HepG2 (cell line): ENCODE measurements around the gene DPY30. TPM values are rescaled to one million over a fixed set of nuclear protein-coding genes. Genes with fewer than 3 reads are reported as not detected.

Experiments used
- ATAC-seq: fragments of 200-7000 bp; cut with Tn5 transposase; 3 replicates; pipeline ENCODE4 v1.9.1; 2020; ENCODE audit warnings: mild to moderate bottlenecking, moderate library complexity
- BruUV-seq: library from RNA; stranded (reverse); fragments of 400-500 nt; replicated peaks from 2 replicates; lab custom pipeline; 2021; lab: Mats Ljungman, UMichigan
- CTCF ChIA-PET: fragments of 300-600 bp; formaldehyde crosslinking; extraction: SDS; loops from one replicate; lab custom pipeline; 2021; ENCODE audit warnings: low total read pairs, inconsistent platforms, low intra/inter-chr PET ratio; lab: Yijun Ruan, JAX
- POLR2A ChIA-PET: fragments of 350-600 bp; sonication (Branson Sonifier 250); formaldehyde crosslinking; loops from one replicate; lab custom pipeline; 2020; ENCODE audit warnings: antibody characterized with exemption, inconsistent platforms; lab: Yijun Ruan, JAX
- DNase-seq: peaks from one replicate; pipeline ENCODE4 v3.0.0-alpha.2; 2015; ENCODE audit warnings: low spot score
- FAIRE-seq: peaks from 3 replicates; lab custom pipeline; 2011; peaks lifted over from hg19 to GRCh38; lab: Jason Lieb, UNC
- H2AFZ ChIP-seq: one replicate; pipeline ENCODE4 v1.6.1; 2011; ENCODE audit warnings: low read length, inconsistent platforms
- H3K27ac ChIP-seq: fragments of 300-600 bp; 3 replicates; pipeline ENCODE4 v1.8.0; 2011; ENCODE audit warnings: mixed run types, mild to moderate bottlenecking, mixed read lengths, low read length, inconsistent platforms; ENCODE audit not compliant: insufficient read depth; ENCODE audit errors: extremely low read length
- H3K27me3 ChIP-seq, 2 experiments: fragments of 200-600 bp in 1 of 2; 2 replicates in 1 of 2; 3 replicates in 1 of 2; pipeline versions ENCODE4 v1.6.0 to v1.8.0; 2011; ENCODE audit warnings: low read length in 2 of 2, mild to moderate bottlenecking in 2 of 2, moderate library complexity in 2 of 2, inconsistent platforms in 1 of 2; ENCODE audit not compliant: insufficient read depth in 2 of 2, control insufficient read depth in 1 of 2
- H3K36me3 ChIP-seq, 2 experiments: fragments of 200-600 bp in 1 of 2; replicated peaks in 1 of 2; 2 replicates in 1 of 2; 3 replicates in 1 of 2; pipeline versions ENCODE4 v1.5.1 to v1.8.0; 2011; ENCODE audit warnings: low read length in 2 of 2, inconsistent platforms in 1 of 2; ENCODE audit not compliant: insufficient read depth in 2 of 2, control insufficient read depth in 1 of 2
- H3K4me1 ChIP-seq: 2 replicates; pipeline ENCODE4 v1.5.1; 2012; ENCODE audit warnings: low read length, inconsistent platforms; ENCODE audit not compliant: insufficient read depth
- H3K4me2 ChIP-seq: 2 replicates; pipeline ENCODE4 v1.6.0; 2011; ENCODE audit warnings: low read depth, low read length, inconsistent platforms
- H3K4me3 ChIP-seq, 3 experiments: fragments of 200-600 bp in 1 of 3; sonication (generic), shearing (Covaris generic) in 1 of 3; replicated peaks in 1 of 3; 2 replicates each; pipeline ENCODE4 v1.5.1; 2011 to 2016; ENCODE audit warnings: low read length in 3 of 3, inconsistent platforms in 2 of 3, low read depth in 2 of 3, mild to moderate bottlenecking in 2 of 3, control low read depth in 1 of 3, mixed read lengths in 1 of 3; ENCODE audit not compliant: insufficient read depth in 1 of 3
- H3K79me2 ChIP-seq: one replicate; pipeline ENCODE4 v1.6.1; 2011; ENCODE audit warnings: low read length, inconsistent platforms; ENCODE audit not compliant: insufficient read depth
- H3K9ac ChIP-seq: 2 replicates; pipeline ENCODE4 v1.6.0; 2011; ENCODE audit warnings: mild to moderate bottlenecking, low read depth, low read length, inconsistent platforms; ENCODE audit not compliant: insufficient read depth
- H3K9me3 ChIP-seq: 2 replicates; pipeline ENCODE4 v1.5.1; 2012; ENCODE audit warnings: mild to moderate bottlenecking, low read length
- H4K20me1 ChIP-seq: 2 replicates; pipeline ENCODE4 v1.6.0; 2011; ENCODE audit warnings: inconsistent platforms, mild to moderate bottlenecking, low read length, moderate library complexity; ENCODE audit not compliant: insufficient read depth
- CBX2 ChIP-seq, 2 experiments: fragments of 200-600 bp in 1 of 2; sonication (generic); formaldehyde crosslinking in 1 of 2; IDR thresholded peaks; 2 replicates each; pipeline versions ENCODE4 v1.7.0 to v1.8.1; 2018 to 2022; ENCODE audit warnings: low read depth in 2 of 2, low read length in 1 of 2, mild to moderate bottlenecking in 1 of 2, missing genetic modification reagents in 1 of 2
- CREB1 ChIP-seq, 2 experiments: fragments of 450-650 bp in 1 of 2; IDR thresholded peaks; 2 replicates each; pipeline ENCODE4 v1.6.1; 2016 to 2017; ENCODE audit warnings: control low read depth in 1 of 2, mild to moderate bottlenecking in 1 of 2, missing compliant biosample characterization in 1 of 2, missing genetic modification characterization in 1 of 2
- CTCF ChIP-seq: sonication (generic); formaldehyde crosslinking; IDR thresholded peaks from 2 replicates; pipeline ENCODE4 v1.5.0; 2020; ENCODE audit warnings: mild to moderate bottlenecking, missing genetic modification reagents, moderate library complexity
- HMGXB3 ChIP-seq: sonication (generic); formaldehyde crosslinking; IDR thresholded peaks from 2 replicates; pipeline ENCODE4 v1.4.0; 2020; ENCODE audit warnings: missing genetic modification reagents, borderline replicate concordance
- HMGXB4 ChIP-seq, 2 experiments: sonication (generic) in 1 of 2; formaldehyde crosslinking in 1 of 2; IDR thresholded peaks; 2 replicates each; pipeline versions ENCODE4 v1.4.0 to v1.6.1; 2018 to 2020; ENCODE audit warnings: missing genetic modification reagents in 2 of 2, borderline replicate concordance in 1 of 2, low read depth in 1 of 2, mild to moderate bottlenecking in 1 of 2, missing biosample characterization in 1 of 2
- KLF6 ChIP-seq: IDR thresholded peaks from 2 replicates; pipeline ENCODE4 v1.8.0; 2016; ENCODE audit warnings: missing biosample characterization, missing genetic modification reagents
- MED1 ChIP-seq: sonication (generic); formaldehyde crosslinking; IDR thresholded peaks from 2 replicates; pipeline ENCODE4 v1.4.0; 2020; ENCODE audit warnings: missing genetic modification reagents
- MEIS1 ChIP-seq: sonication (generic); formaldehyde crosslinking; IDR thresholded peaks from 2 replicates; pipeline ENCODE4 v1.9.0; 2021; ENCODE audit warnings: mild to moderate bottlenecking, missing genetic modification reagents, moderate library complexity, borderline replicate concordance
- NR2F6 ChIP-seq, 2 experiments: IDR thresholded peaks; 2 replicates each; pipeline ENCODE4 v1.6.1; 2016; ENCODE audit warnings: antibody characterized with exemption in 1 of 2, mild to moderate bottlenecking in 1 of 2
- SALL1 ChIP-seq: sonication (generic); formaldehyde crosslinking; IDR thresholded peaks from 2 replicates; pipeline ENCODE4 v1.8.0; 2022; ENCODE audit warnings: mild to moderate bottlenecking, missing genetic modification reagents
- SP1 ChIP-seq, 2 experiments: fragments of 450-650 bp in 1 of 2; sonication (generic) in 1 of 2; formaldehyde crosslinking in 1 of 2; IDR thresholded peaks; 2 replicates each; pipeline versions ENCODE4 v1.4.0 to v1.6.1; 2016 to 2020; ENCODE audit warnings: missing genetic modification reagents in 1 of 2
- ZNF460 ChIP-seq: sonication (generic); formaldehyde crosslinking; IDR thresholded peaks from 2 replicates; pipeline ENCODE4 v1.5.1; 2020; ENCODE audit warnings: missing genetic modification reagents, mild to moderate bottlenecking, borderline replicate concordance
- ZNF629 ChIP-seq: sonication (generic); formaldehyde crosslinking; conservative IDR thresholded peaks from 2 replicates; pipeline ENCODE4 v1.5.0; 2020; ENCODE audit warnings: missing genetic modification reagents
- ZNF713 ChIP-seq: sonication (generic); formaldehyde crosslinking; IDR thresholded peaks from 2 replicates; pipeline ENCODE4 v1.4.0; 2020; ENCODE audit warnings: mild to moderate bottlenecking, missing genetic modification reagents
- ZSCAN9 ChIP-seq: IDR thresholded peaks from 2 replicates; pipeline ENCODE4 v1.6.1; 2016; ENCODE audit warnings: borderline replicate concordance
- WGBS: methylation state at CpG from one replicate; pipeline ENCODE4 v1.1.6; 2017; ENCODE audit warnings: low lambda C conversion rate; 5-methylcytosine and 5-hydroxymethylcytosine counted together
- in situ Hi-C: cut with HindIII; loops from 2 replicates; pipeline ENCODE4 v1.10.0; 2017; ENCODE audit warnings: low pct_unique_long_range_greater_than_20kb; ENCODE audit not compliant: extremely low pct_ligation_motif_present
- intact Hi-C: fragments of 100-400 bp; cut with micrococcal nuclease; formaldehyde crosslinking; loops from one replicate; pipeline ENCODE4 v1.10.0; 2022; ENCODE audit not compliant: unreplicated experiment
- polyA plus RNA-seq, 8 experiments: library from polyadenylated mRNA; depleted of rRNA in 3 of 8; stranded (reverse) in 7 of 8; unstranded in 1 of 8; fragments of >200 nt; fragmentation: Illumina TruSeq in 4 of 8; extraction: Trizol in 4 of 8; gene quantifications; 2 replicates each; pipeline versions ENCODE4 v1.2.1 to v1.2.3, GENCODE V29; 2011 to 2016; ENCODE audit warnings: low read depth in 4 of 8, missing spikeins in 1 of 8, mixed read lengths in 1 of 8; ENCODE audit not compliant: insufficient read depth in 1 of 8
- total RNA-seq, 5 experiments: library from RNA; depleted of rRNA; stranded (reverse); fragments of >200 nt; fragmentation: Illumina TruSeq; extraction: Trizol; gene quantifications; 2 replicates each; pipeline ENCODE4 v1.2.3, GENCODE V29; 2016; ENCODE audit warnings: low read depth in 1 of 5

Gene DPY30
- total and polyA plus RNA-seq, 2 of the 13 experiments (the other 11 are each of a cell fraction or from before 2014, with no cell fraction given), result 98.1 to 118 TPM

GRCh38 chr2:32061430-32061829 is 21.8 kb upstream of the DPY30 start:
- CTCF ChIA-PET, result no interaction called here
- intact Hi-C loops, result loop anchor here (5.0 to 10.0 kb wide), 2 partner anchors 137 to 266 kb away; no protein-coding TSS in a partner anchor
- TF ChIP-seq ZNF460 (CRISPR knock-in tag) (peak; percentile 69; the same call in 1 of the 2 replicates), ZNF629 (CRISPR knock-in tag) (no peak), NR2F6 (IDR thresholded peaks at IDR 0.05) (no peak), NR2F6 (CRISPR knock-in tag; IDR thresholded peaks at IDR 0.05) (peak; percentile 26; the same call in 1 of the 2 replicates), CBX2 (IDR thresholded peaks at IDR 0.05; ENCODE audit: low read depth, low read length) (no peak), CBX2 (CRISPR knock-in tag; IDR thresholded peaks at IDR 0.05; ENCODE audit: low read depth) (no peak), MED1 (no peak), ZNF713 (no peak), SP1 (IDR thresholded peaks at IDR 0.05) (no peak), SP1 (CRISPR knock-in tag; IDR thresholded peaks at IDR 0.05) (0 out of 2 replicates have a peak, but pooled peaks have one; percentile 5), CREB1 (IDR thresholded peaks at IDR 0.05) (no peak), CREB1 (CRISPR knock-in tag; IDR thresholded peaks at IDR 0.05) (peak; percentile 46; the same call in 1 of the 2 replicates), HMGXB4 (CRISPR knock-in tag; IDR thresholded peaks at IDR 0.05; ENCODE audit: borderline replicate concordance in 1 of 2, low read depth in 1 of 2) (peak in 1 of 2 experiments; percentile 42; a peak in 2 of 4 replicates), MEIS1 (peak; percentile 30; the same call in 1 of the 2 replicates), CTCF (CRISPR knock-in tag) (peak; percentile 42), SALL1 (CRISPR knock-in tag) (peak; percentile 26; the same call in 1 of the 2 replicates), KLF6 (CRISPR knock-in tag) (0 out of 2 replicates have a peak, but pooled peaks have one; percentile 35), HMGXB3 (CRISPR knock-in tag) (no peak), ZSCAN9 (CRISPR knock-in tag) (0 out of 2 replicates have a peak, but pooled peaks have one; percentile 43)

More at GRCh38 chr2:32061430-32061829, 21.8 kb upstream of the DPY30 start:
- Histone ChIP-seq H3K36me3 (no peaks in the 10 kb centered on the region), H3K9me3 (no peaks in the 10 kb centered on the region), H3K79me2 (peaks cover 13% of the 10 kb centered on the region), H3K4me2 (peak overlapping the region; percentile 95), H2AFZ (peak overlapping the region; percentile 16), H3K27ac (peak overlapping the region; percentile 95), H3K4me3 (peak overlapping the region; percentile 75 to 95 (median 87)), H3K4me1 (peaks cover 38% of the 10 kb centered on the region), H3K9ac (peak overlapping the region; percentile 91), H3K27me3 (no peaks in the 10 kb centered on the region; a peak in 1 of 5 replicates), H4K20me1 (no peaks in the 10 kb centered on the region)
- ATAC-seq (no peak), FAIRE-seq (no peak), DNase-seq (peak; percentile 50)
- WGBS, result 35% methylated on average over 8 of the region's 8 CpGs
- no TSS peak for BruUV-seq
- in situ Hi-C loops, result no loop called here
- POLR2A ChIA-PET, result interaction anchor here (0.8 to 3.9 kb wide), 7 partner anchors 20 to 104 kb away, joined by 3 to 146 read pairs (median 11); partner anchors contain the start of genes DPY30, MEMO1 and SLC30A6
